ENCODE results near the gene ZNF185. TPM values are rescaled to one million over a fixed set of nuclear protein-coding genes. Genes with fewer than 3 reads are reported as not detected.

ZNF185 gene
- polyA plus RNA-seq, 1 donor = 4.4 TPM

- no CpG with 5 or more reads among the region's 3 CpGs for WGBS (ENCODE audit: insufficient coverage, low lambda C conversion rate)
- no peaks in the 10 kb centered on the region for H3K9me3 ChIP-seq (ENCODE audit: control insufficient read depth, low read depth, low read length)
- no peak overlapping the region for H3K4me3 ChIP-seq (ENCODE audit: low read length)
- DNase-seq = no peak
- H3K4me1 ChIP-seq (ENCODE audit: control insufficient read depth, insufficient read depth, low read length) = no peaks in the 10 kb centered on the region
- H3K36me3 ChIP-seq (ENCODE audit: control insufficient read depth, insufficient read depth, low read length) = no peaks in the 10 kb centered on the region
- H3K27ac ChIP-seq (ENCODE audit: low read length) = no peak overlapping the region
- H3K27me3 ChIP-seq (ENCODE audit: control insufficient read depth, insufficient read depth, low read length) = no peaks in the 10 kb centered on the region
Measured at GRCh38 chrX:152895121-152895520, 2.7 kb upstream of the ZNF185 start.

DNA sequence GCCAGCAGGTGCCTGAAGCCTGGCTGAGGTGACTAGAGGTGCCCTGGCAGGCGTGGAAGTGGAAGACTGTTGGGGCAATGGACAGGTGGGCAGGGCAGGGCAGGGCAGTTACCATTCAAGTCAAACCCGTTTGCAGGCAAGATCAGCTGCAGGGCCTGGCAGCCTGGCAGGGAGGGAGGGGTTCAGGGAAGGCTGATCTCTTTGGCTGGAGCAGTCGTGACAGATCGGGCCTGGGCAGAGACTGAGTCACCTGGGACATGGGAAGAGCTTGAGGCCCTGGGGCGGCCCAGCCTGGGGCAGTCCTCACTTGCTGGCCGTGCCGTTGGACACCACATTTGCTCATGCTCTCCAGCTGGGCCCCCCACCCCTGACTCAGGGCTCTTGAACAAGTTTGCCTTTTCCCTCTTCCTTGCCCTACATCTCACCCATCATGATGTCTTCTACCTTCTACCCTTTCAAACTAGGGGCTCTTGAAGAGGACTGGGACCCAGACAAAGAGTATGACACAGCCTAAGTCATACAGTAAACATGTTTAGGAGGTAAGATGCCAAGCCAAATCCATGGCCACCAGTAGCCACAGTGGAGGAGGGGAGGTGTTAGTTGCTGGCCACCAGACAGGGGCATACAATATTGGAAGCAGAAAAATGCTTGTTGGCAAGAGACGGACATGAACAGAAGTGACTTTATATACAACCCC lies 2.0 kb upstream of the ZNF185 start:
- no peaks in the 10 kb centered on the region for H3K9me3 ChIP-seq (ENCODE audit: control insufficient read depth, low read depth, low read length)
- H3K4me3 ChIP-seq (ENCODE audit: low read length) = no peak overlapping the region
- DNase-seq = no peak
- H3K27ac ChIP-seq (ENCODE audit: low read length) = no peak overlapping the region
- H3K36me3 ChIP-seq (ENCODE audit: control insufficient read depth, insufficient read depth, low read length) = no peaks in the 10 kb centered on the region
- no peaks in the 10 kb centered on the region for H3K4me1 ChIP-seq (ENCODE audit: control insufficient read depth, insufficient read depth, low read length)
- WGBS (ENCODE audit: insufficient coverage, low lambda C conversion rate) = no CpG with 5 or more reads among the region's 8 CpGs
- H3K27me3 ChIP-seq (ENCODE audit: control insufficient read depth, insufficient read depth, low read length) = no peaks in the 10 kb centered on the region

DNA sequence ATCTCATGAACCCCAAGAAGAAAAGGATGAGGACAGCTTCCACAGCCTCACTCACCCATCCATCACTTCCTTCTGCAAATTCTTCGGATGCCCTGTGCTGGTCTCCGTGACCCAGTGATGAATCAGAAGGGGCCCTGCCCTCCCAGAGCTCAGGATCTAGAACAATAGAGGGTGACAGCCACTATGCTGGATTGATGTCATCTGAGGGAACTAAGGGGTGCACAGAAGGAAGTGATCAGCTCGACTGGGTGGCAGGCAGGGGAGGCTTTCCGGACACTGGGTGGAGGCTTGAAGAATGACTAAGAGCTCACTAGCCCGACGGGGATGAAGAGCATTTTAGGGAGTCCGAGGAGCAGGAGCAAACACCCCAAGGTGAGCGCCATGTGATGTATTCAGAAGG lies 1.4 kb upstream of the ZNF185 start:
- H3K9me3 ChIP-seq (ENCODE audit: control insufficient read depth, low read depth, low read length) = no peaks in the 10 kb centered on the region
- H3K4me1 ChIP-seq (ENCODE audit: control insufficient read depth, insufficient read depth, low read length) = no peaks in the 10 kb centered on the region
- H3K27ac ChIP-seq (ENCODE audit: low read length) = no peak overlapping the region
- no peak for DNase-seq
- H3K36me3 ChIP-seq (ENCODE audit: control insufficient read depth, insufficient read depth, low read length) = no peaks in the 10 kb centered on the region
- H3K4me3 ChIP-seq (ENCODE audit: low read length) = no peak overlapping the region
- no CpG with 5 or more reads among the region's 8 CpGs for WGBS (ENCODE audit: insufficient coverage, low lambda C conversion rate)
- no peaks in the 10 kb centered on the region for H3K27me3 ChIP-seq (ENCODE audit: control insufficient read depth, insufficient read depth, low read length)

- H3K27ac ChIP-seq (ENCODE audit: low read length) = no peak overlapping the region
- H3K4me3 ChIP-seq (ENCODE audit: low read length) = peak overlapping the region; percentile 21
- no peaks in the 10 kb centered on the region for H3K27me3 ChIP-seq (ENCODE audit: control insufficient read depth, insufficient read depth, low read length)
- H3K4me1 ChIP-seq (ENCODE audit: control insufficient read depth, insufficient read depth, low read length) = no peaks in the 10 kb centered on the region
- WGBS (ENCODE audit: insufficient coverage, low lambda C conversion rate) = no CpG with 5 or more reads among the region's 10 CpGs
- no peaks in the 10 kb centered on the region for H3K36me3 ChIP-seq (ENCODE audit: control insufficient read depth, insufficient read depth, low read length)
- no peak for DNase-seq
- no peaks in the 10 kb centered on the region for H3K9me3 ChIP-seq (ENCODE audit: control insufficient read depth, low read depth, low read length)
Measured at GRCh38 chrX:152898442-152898841, 575 bp downstream of the ZNF185 start.

- Histone ChIP-seq H3K4me1 (ENCODE audit: control insufficient read depth, insufficient read depth, low read length) (no peaks in the 10 kb centered on the region), H3K36me3 (ENCODE audit: control insufficient read depth, insufficient read depth, low read length) (no peaks in the 10 kb centered on the region), H3K4me3 (ENCODE audit: low read length) (no peak overlapping the region), H3K27ac (ENCODE audit: low read length) (no peak overlapping the region), H3K27me3 (ENCODE audit: control insufficient read depth, insufficient read depth, low read length) (no peaks in the 10 kb centered on the region), H3K9me3 (ENCODE audit: control insufficient read depth, low read depth, low read length) (no peaks in the 10 kb centered on the region)
- DNase-seq = no peak
- WGBS (ENCODE audit: insufficient coverage, low lambda C conversion rate) = no CpG with 5 or more reads among the region's 16 CpGs
Measured at GRCh38 chrX:152899111-152899873, 1.4 kb downstream of the ZNF185 start.

DNA sequence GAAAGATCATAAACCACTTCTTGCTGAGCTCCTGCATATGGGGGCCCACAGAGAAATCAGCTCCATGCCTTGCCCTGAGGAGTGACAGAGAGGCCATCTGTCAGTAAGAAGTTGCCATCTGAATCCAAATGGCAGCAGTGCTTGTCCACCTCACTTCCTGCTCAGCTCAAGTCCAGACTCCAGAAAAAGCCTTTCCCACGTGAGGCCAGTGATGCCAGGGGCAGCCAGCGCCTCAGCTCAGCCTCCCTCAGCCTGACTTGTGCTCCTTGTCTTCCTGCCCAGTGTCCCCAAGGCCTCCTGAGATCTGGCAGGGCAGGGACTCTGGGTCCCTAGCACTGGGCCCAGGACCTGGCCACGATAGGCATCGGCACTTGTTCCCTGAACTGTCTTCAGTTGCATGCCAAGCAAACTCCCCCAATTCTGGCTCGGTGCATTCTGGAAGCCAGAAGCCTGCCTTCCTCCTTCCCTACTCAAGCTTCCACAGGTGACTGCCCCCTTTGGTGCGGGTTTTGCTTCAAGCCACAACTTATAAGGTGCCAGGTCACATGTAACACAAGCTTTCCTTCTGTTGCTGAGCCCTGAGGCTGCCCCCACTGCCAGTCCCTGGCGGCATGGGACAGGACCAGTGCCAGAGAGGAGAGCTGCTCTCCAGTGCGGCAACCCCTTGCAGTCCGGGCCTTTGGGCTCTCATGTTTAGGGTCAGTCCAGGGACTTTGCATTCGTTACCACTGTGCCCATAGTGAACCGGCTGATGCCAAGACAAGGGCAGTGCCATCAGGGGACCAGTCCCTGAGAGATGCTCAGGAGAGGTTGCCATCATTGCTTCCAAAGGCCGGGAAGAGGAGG lies 2.2 kb downstream of the ZNF185 start:
- no peak overlapping the region for H3K27ac ChIP-seq (ENCODE audit: low read length)
- H3K4me1 ChIP-seq (ENCODE audit: control insufficient read depth, insufficient read depth, low read length) = no peaks in the 10 kb centered on the region
- H3K36me3 ChIP-seq (ENCODE audit: control insufficient read depth, insufficient read depth, low read length) = no peaks in the 10 kb centered on the region
- no peaks in the 10 kb centered on the region for H3K27me3 ChIP-seq (ENCODE audit: control insufficient read depth, insufficient read depth, low read length)
- H3K4me3 ChIP-seq (ENCODE audit: low read length) = no peak overlapping the region
- DNase-seq = no peak
- no peaks in the 10 kb centered on the region for H3K9me3 ChIP-seq (ENCODE audit: control insufficient read depth, low read depth, low read length)
- no CpG with 5 or more reads among the region's 12 CpGs for whole genome bisulfite sequencing (ENCODE audit: insufficient coverage, low lambda C conversion rate)

GRCh38 chrX:152900937-152901445 lies 3.1 kb downstream of the ZNF185 start:
- H3K9me3 ChIP-seq (ENCODE audit: control insufficient read depth, low read depth, low read length) = no peaks in the 10 kb centered on the region
- DNase-seq = no peak
- no peaks in the 10 kb centered on the region for H3K36me3 ChIP-seq (ENCODE audit: control insufficient read depth, insufficient read depth, low read length)
- H3K27me3 ChIP-seq (ENCODE audit: control insufficient read depth, insufficient read depth, low read length) = no peaks in the 10 kb centered on the region
- no peak overlapping the region for H3K27ac ChIP-seq (ENCODE audit: low read length)
- H3K4me3 ChIP-seq (ENCODE audit: low read length) = no peak overlapping the region
- WGBS (ENCODE audit: insufficient coverage, low lambda C conversion rate) = no CpG with 5 or more reads among the region's 8 CpGs
- no peaks in the 10 kb centered on the region for H3K4me1 ChIP-seq (ENCODE audit: control insufficient read depth, insufficient read depth, low read length)

- no peaks in the 10 kb centered on the region for H3K4me1 ChIP-seq (ENCODE audit: control insufficient read depth, insufficient read depth, low read length)
- no peak overlapping the region for H3K4me3 ChIP-seq (ENCODE audit: low read length)
- H3K36me3 ChIP-seq (ENCODE audit: control insufficient read depth, insufficient read depth, low read length) = no peaks in the 10 kb centered on the region
- H3K27me3 ChIP-seq (ENCODE audit: control insufficient read depth, insufficient read depth, low read length) = no peaks in the 10 kb centered on the region
- H3K27ac ChIP-seq (ENCODE audit: low read length) = no peak overlapping the region
- H3K9me3 ChIP-seq (ENCODE audit: control insufficient read depth, low read depth, low read length) = no peaks in the 10 kb centered on the region
- no CpG with 5 or more reads among the region's 15 CpGs for WGBS (ENCODE audit: insufficient coverage, low lambda C conversion rate)
- DNase-seq = no peak
Measured at GRCh38 chrX:152901816-152902501, 4.1 kb downstream of the ZNF185 start.

DNA sequence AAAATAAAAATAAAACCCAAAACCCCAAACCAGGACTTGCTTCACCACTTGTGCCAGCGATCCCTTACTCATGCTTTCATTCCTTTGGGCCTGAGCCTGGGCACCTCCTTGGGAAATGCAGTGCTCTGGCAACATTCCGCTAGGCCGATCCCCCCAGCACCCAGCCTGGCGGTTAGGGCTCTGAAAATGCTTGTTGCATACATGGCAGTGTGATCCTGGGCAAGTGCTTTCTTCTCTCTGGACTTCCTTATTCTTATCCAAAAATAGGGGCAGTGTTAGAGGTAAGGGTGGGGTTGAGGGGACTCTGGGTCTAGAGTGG lies 4.6 kb downstream of the ZNF185 start:
- DNase-seq = no peak
- no peaks in the 10 kb centered on the region for H3K36me3 ChIP-seq (ENCODE audit: control insufficient read depth, insufficient read depth, low read length)
- H3K4me3 ChIP-seq (ENCODE audit: low read length) = no peak overlapping the region
- H3K27ac ChIP-seq (ENCODE audit: low read length) = no peak overlapping the region
- no CpG with 5 or more reads among the region's 4 CpGs for WGBS (ENCODE audit: insufficient coverage, low lambda C conversion rate)
- H3K4me1 ChIP-seq (ENCODE audit: control insufficient read depth, insufficient read depth, low read length) = no peaks in the 10 kb centered on the region
- H3K9me3 ChIP-seq (ENCODE audit: control insufficient read depth, low read depth, low read length) = no peaks in the 10 kb centered on the region
- no peaks in the 10 kb centered on the region for H3K27me3 ChIP-seq (ENCODE audit: control insufficient read depth, insufficient read depth, low read length)

- H3K4me1 ChIP-seq (ENCODE audit: control insufficient read depth, insufficient read depth, low read length) = no peaks in the 10 kb centered on the region
- no peaks in the 10 kb centered on the region for H3K9me3 ChIP-seq (ENCODE audit: control insufficient read depth, low read depth, low read length)
- no peaks in the 10 kb centered on the region for H3K36me3 ChIP-seq (ENCODE audit: control insufficient read depth, insufficient read depth, low read length)
- WGBS (ENCODE audit: insufficient coverage, low lambda C conversion rate) = no CpG with 5 or more reads among the region's 9 CpGs
- no peak for DNase-seq
- H3K4me3 ChIP-seq (ENCODE audit: low read length) = no peak overlapping the region
- no peaks in the 10 kb centered on the region for H3K27me3 ChIP-seq (ENCODE audit: control insufficient read depth, insufficient read depth, low read length)
- no peak overlapping the region for H3K27ac ChIP-seq (ENCODE audit: low read length)
Measured at GRCh38 chrX:152903589-152903988, 5.7 kb downstream of the ZNF185 start.
